HEK293 (cell line): ENCODE data around the gene SF1.

Experiments
- MYNN ChIP-seq: fragments of 450-650 bp; formaldehyde crosslinking; IDR thresholded peaks from 2 replicates; pipeline ENCODE4 v1.5.1; 2016; ENCODE audit warnings: missing biosample characterization, missing genetic modification characterization, borderline replicate concordance
- REST ChIP-seq: fragments of 450-650 bp; formaldehyde crosslinking; IDR thresholded peaks from 2 replicates; pipeline ENCODE4 v1.5.1; 2016; ENCODE audit warnings: missing biosample characterization, missing genetic modification characterization
- ZBTB21 ChIP-seq: fragments of 450-650 bp; formaldehyde crosslinking; IDR thresholded peaks from 2 replicates; pipeline ENCODE4 v1.5.1; 2017; ENCODE audit warnings: missing biosample characterization, missing genetic modification characterization
- ZNF114 ChIP-seq: fragments of 450-650 bp; formaldehyde crosslinking; IDR thresholded peaks from 2 replicates; pipeline ENCODE4 v1.5.0; 2017; ENCODE audit warnings: missing biosample characterization, missing genetic modification characterization
- ZNF214 ChIP-seq: fragments of 450-650 bp; formaldehyde crosslinking; IDR thresholded peaks from 2 replicates; pipeline ENCODE4 v1.5.1; 2017; ENCODE audit warnings: missing biosample characterization, mild to moderate bottlenecking, missing genetic modification characterization, borderline replicate concordance
- ZNF24 ChIP-seq: fragments of 450-650 bp; formaldehyde crosslinking; IDR thresholded peaks from 2 replicates; pipeline ENCODE4 v1.5.1; 2016; ENCODE audit warnings: missing biosample characterization, missing genetic modification characterization
- ZNF596 ChIP-seq: fragments of 450-650 bp; IDR thresholded peaks from 2 replicates; pipeline ENCODE4 v1.5.0; 2018; ENCODE audit warnings: missing biosample characterization, mild to moderate bottlenecking, missing genetic modification characterization, moderate library complexity
- ZNF792 ChIP-seq: fragments of 450-650 bp; formaldehyde crosslinking; IDR thresholded peaks from 2 replicates; pipeline ENCODE4 v1.5.1; 2016; ENCODE audit warnings: missing biosample characterization, missing genetic modification characterization
- TF ChIP-seq, protein P1 (sequence below): fragments of 450-650 bp; formaldehyde crosslinking; IDR thresholded peaks from 2 replicates; pipeline ENCODE4 v1.5.1; 2016; ENCODE audit warnings: missing biosample characterization, missing genetic modification characterization, borderline replicate concordance
- TF ChIP-seq, protein P2 (sequence below): fragments of 450-650 bp; formaldehyde crosslinking; IDR thresholded peaks from 2 replicates; pipeline ENCODE4 v1.5.1; 2016; ENCODE audit warnings: missing biosample characterization, missing genetic modification characterization

GRCh38 chr11:64778223-64778472 is 194 bp downstream of the SF1 start:
- no peak for TF ChIP-seq REST (tag by site-specific recombination)
- TF ChIP-seq ZNF114 (tag by site-specific recombination) = no peak
- TF ChIP-seq ZNF792 (tag by site-specific recombination) = no peak
- TF ChIP-seq MYNN (tag by site-specific recombination) = no peak
- TF ChIP-seq, protein P1, sequence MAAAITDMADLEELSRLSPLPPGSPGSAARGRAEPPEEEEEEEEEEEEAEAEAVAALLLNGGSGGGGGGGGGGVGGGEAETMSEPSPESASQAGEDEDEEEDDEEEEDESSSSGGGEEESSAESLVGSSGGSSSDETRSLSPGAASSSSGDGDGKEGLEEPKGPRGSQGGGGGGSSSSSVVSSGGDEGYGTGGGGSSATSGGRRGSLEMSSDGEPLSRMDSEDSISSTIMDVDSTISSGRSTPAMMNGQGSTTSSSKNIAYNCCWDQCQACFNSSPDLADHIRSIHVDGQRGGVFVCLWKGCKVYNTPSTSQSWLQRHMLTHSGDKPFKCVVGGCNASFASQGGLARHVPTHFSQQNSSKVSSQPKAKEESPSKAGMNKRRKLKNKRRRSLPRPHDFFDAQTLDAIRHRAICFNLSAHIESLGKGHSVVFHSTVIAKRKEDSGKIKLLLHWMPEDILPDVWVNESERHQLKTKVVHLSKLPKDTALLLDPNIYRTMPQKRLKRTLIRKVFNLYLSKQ = no peak
- TF ChIP-seq, protein P2, sequence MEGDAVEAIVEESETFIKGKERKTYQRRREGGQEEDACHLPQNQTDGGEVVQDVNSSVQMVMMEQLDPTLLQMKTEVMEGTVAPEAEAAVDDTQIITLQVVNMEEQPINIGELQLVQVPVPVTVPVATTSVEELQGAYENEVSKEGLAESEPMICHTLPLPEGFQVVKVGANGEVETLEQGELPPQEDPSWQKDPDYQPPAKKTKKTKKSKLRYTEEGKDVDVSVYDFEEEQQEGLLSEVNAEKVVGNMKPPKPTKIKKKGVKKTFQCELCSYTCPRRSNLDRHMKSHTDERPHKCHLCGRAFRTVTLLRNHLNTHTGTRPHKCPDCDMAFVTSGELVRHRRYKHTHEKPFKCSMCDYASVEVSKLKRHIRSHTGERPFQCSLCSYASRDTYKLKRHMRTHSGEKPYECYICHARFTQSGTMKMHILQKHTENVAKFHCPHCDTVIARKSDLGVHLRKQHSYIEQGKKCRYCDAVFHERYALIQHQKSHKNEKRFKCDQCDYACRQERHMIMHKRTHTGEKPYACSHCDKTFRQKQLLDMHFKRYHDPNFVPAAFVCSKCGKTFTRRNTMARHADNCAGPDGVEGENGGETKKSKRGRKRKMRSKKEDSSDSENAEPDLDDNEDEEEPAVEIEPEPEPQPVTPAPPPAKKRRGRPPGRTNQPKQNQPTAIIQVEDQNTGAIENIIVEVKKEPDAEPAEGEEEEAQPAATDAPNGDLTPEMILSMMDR = no peak
- no peak for TF ChIP-seq ZNF596 (tag by site-specific recombination)
- no peak for TF ChIP-seq ZBTB21
- TF ChIP-seq ZNF214 (tag by site-specific recombination) = no peak
- TF ChIP-seq ZNF24 (tag by site-specific recombination) = no peak
